ENCODE data around the gene FFAR1.
A peak's percentile ranks its signal among the peaks of the same experiment; 100 is the strongest.

FFAR1 gene

GRCh38 chr19:35330475-35330874 lies 17.2 kb upstream of the FFAR1 start:
- no peaks in the 10 kb centered on the region for H3K9me3 Mint-ChIP-seq
- no peaks in the 10 kb centered on the region for H3K36me3 Mint-ChIP-seq
- H3K4me1 Mint-ChIP-seq, result peaks cover 10% of the 10 kb centered on the region
- no peak overlapping the region for H3K4me3 Mint-ChIP-seq
- H3K27me3 Mint-ChIP-seq, result no peaks in the 10 kb centered on the region
- H3K27ac Mint-ChIP-seq, result no peak overlapping the region

- Mint-ChIP-seq H3K27ac (no peak overlapping the region), H3K4me3 (no peak overlapping the region), H3K36me3 (no peaks in the 10 kb centered on the region), H3K9me3 (no peaks in the 10 kb centered on the region), H3K4me1 (peaks cover 10% of the 10 kb centered on the region), H3K27me3 (no peaks in the 10 kb centered on the region)
Observed at GRCh38 chr19:35331551-35332214, 16.0 kb upstream of the FFAR1 start.

DNA sequence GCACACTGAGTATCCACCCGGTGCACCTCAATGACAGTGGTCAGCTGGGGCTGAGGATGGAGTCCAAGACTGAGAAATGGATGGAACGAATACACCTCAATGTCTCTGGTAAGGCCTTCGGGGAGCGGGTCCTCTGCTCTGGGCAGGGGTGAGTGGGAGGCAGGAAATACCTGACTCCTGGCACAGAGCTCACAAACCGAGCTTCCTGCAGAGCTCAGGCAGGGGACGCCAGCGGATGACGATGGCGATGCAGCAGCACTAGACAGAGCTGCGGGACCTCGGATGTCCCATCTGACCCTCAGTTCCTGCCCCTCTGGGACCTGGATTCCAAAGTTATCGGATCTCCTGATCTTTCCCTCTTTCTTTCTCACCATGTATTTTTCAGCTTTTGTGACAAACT lies 14.9 kb upstream of the FFAR1 start:
- H3K27me3 Mint-ChIP-seq, result no peaks in the 10 kb centered on the region
- no peak overlapping the region for H3K27ac Mint-ChIP-seq
- peak overlapping the region; percentile 39 for H3K4me3 Mint-ChIP-seq
- H3K4me1 Mint-ChIP-seq, result peaks cover 10% of the 10 kb centered on the region
- H3K9me3 Mint-ChIP-seq, result no peaks in the 10 kb centered on the region
- H3K36me3 Mint-ChIP-seq, result no peaks in the 10 kb centered on the region

GRCh38 chr19:35334144-35334753 lies 13.5 kb upstream of the FFAR1 start:
- Mint-ChIP-seq H3K27ac (no peak overlapping the region), H3K27me3 (no peaks in the 10 kb centered on the region), H3K36me3 (no peaks in the 10 kb centered on the region), H3K4me1 (peaks cover 10% of the 10 kb centered on the region), H3K4me3 (no peak overlapping the region), H3K9me3 (no peaks in the 10 kb centered on the region)

GRCh38 chr19:35336166-35336955 lies 11.3 kb upstream of the FFAR1 start:
- H3K4me3 Mint-ChIP-seq, result no peak overlapping the region
- no peaks in the 10 kb centered on the region for H3K9me3 Mint-ChIP-seq
- H3K36me3 Mint-ChIP-seq, result no peaks in the 10 kb centered on the region
- peaks cover 10% of the 10 kb centered on the region for H3K4me1 Mint-ChIP-seq
- H3K27ac Mint-ChIP-seq, result no peak overlapping the region
- no peaks in the 10 kb centered on the region for H3K27me3 Mint-ChIP-seq

DNA sequence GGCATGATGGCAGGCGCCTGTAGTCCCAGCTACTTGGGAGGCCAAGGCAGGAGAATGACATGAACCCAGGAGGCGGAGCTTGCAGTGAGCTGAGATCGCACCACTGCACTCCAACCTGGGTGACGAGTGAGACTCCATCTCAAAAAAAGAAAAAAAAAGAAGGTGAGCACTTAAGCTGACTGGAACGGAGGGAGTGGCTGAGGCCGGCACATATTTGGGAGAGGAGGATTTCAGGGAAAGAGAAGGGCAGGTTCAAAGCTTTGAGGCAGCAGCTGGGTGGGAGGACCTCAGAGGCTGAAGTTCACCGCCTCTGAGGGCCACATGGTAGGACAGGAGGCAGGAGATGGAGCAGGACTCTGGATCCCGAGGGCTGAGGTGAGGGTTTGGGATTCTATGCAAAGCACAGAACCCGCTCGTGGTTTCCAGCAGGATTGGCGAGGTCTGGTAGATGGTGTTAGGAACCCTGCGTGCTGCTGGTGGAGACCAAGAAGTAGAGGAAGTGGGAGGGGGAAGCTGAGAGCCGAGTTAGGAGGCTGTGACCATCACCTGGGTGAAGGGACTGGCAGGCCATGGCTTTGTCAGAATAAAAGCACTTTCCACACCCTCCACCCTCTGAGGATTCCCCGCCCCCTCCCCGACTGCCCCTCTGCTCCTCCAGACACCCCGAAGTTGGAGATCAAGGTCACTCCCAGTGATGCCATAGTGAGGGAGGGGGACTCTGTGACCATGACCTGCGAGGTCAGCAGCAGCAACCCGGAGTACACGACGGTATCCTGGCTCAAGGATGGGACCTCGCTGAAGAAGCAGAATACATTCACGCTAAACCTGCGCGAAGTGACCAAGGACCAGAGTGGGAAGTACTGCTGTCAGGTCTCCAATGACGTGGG lies 10.4 kb upstream of the FFAR1 start:
- H3K4me1 Mint-ChIP-seq, result peaks cover 10% of the 10 kb centered on the region
- H3K27me3 Mint-ChIP-seq, result no peaks in the 10 kb centered on the region
- no peak overlapping the region for H3K4me3 Mint-ChIP-seq
- peak overlapping the region; percentile 71 for H3K27ac Mint-ChIP-seq
- H3K9me3 Mint-ChIP-seq, result no peaks in the 10 kb centered on the region
- H3K36me3 Mint-ChIP-seq, result no peaks in the 10 kb centered on the region

GRCh38 chr19:35337984-35338296 lies 9.8 kb upstream of the FFAR1 start:
- no peaks in the 10 kb centered on the region for H3K9me3 Mint-ChIP-seq
- no peak overlapping the region for H3K4me3 Mint-ChIP-seq
- H3K36me3 Mint-ChIP-seq, result no peaks in the 10 kb centered on the region
- H3K27me3 Mint-ChIP-seq, result no peaks in the 10 kb centered on the region
- no peak overlapping the region for H3K27ac Mint-ChIP-seq
- peaks cover 4% of the 10 kb centered on the region for H3K4me1 Mint-ChIP-seq

- H3K4me3 Mint-ChIP-seq, result no peak overlapping the region
- H3K27ac Mint-ChIP-seq, result no peak overlapping the region
- no peaks in the 10 kb centered on the region for H3K36me3 Mint-ChIP-seq
- H3K27me3 Mint-ChIP-seq, result no peaks in the 10 kb centered on the region
- no peaks in the 10 kb centered on the region for H3K4me1 Mint-ChIP-seq
- no peaks in the 10 kb centered on the region for H3K9me3 Mint-ChIP-seq
Observed at GRCh38 chr19:35340431-35340830, 7.3 kb upstream of the FFAR1 start.

- no peaks in the 10 kb centered on the region for H3K9me3 Mint-ChIP-seq
- no peaks in the 10 kb centered on the region for H3K27me3 Mint-ChIP-seq
- H3K4me3 Mint-ChIP-seq, result no peak overlapping the region
- H3K36me3 Mint-ChIP-seq, result no peaks in the 10 kb centered on the region
- H3K27ac Mint-ChIP-seq, result no peak overlapping the region
- peaks cover 5% of the 10 kb centered on the region for H3K4me1 Mint-ChIP-seq
Observed at GRCh38 chr19:35341006-35341405, 6.7 kb upstream of the FFAR1 start.

- Mint-ChIP-seq H3K27me3 (no peaks in the 10 kb centered on the region), H3K36me3 (no peaks in the 10 kb centered on the region), H3K4me1 (peaks cover 12% of the 10 kb centered on the region), H3K9me3 (no peaks in the 10 kb centered on the region), H3K4me3 (no peak overlapping the region), H3K27ac (no peak overlapping the region)
Observed at GRCh38 chr19:35341565-35342225, 6.0 kb upstream of the FFAR1 start.

GRCh38 chr19:35342430-35342829 lies 5.3 kb upstream of the FFAR1 start:
- H3K27me3 Mint-ChIP-seq, result no peaks in the 10 kb centered on the region
- H3K4me3 Mint-ChIP-seq, result no peak overlapping the region
- no peak overlapping the region for H3K27ac Mint-ChIP-seq
- no peaks in the 10 kb centered on the region for H3K36me3 Mint-ChIP-seq
- no peaks in the 10 kb centered on the region for H3K9me3 Mint-ChIP-seq
- peaks cover 19% of the 10 kb centered on the region for H3K4me1 Mint-ChIP-seq

DNA sequence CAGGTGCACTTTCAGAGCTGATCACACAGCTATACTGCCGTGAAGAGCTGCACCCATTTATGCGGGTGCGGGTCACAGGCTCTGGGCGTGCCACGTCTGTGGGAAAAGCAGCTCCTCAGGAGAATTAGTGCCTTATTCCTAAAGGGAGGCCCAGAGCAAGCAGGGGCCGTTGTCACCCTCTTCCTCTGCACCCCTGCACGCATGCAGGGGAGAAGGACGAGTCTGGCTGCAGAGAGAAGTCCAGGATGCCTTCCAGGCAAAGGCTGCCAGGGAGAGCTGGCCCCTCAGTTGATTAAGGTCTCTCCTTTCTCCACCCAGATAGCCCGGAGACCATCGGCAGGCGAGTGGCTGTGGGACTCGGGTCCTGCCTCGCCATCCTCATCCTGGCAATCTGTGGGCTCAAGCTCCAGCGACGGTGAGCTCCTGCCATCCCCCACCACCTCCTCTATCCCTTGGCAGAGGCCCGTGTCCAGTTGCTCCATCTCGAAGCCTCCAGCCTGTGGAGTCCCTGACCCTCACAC lies 3.1 kb upstream of the FFAR1 start:
- Mint-ChIP-seq H3K36me3 (no peaks in the 10 kb centered on the region), H3K4me1 (peaks cover 27% of the 10 kb centered on the region), H3K4me3 (no peak overlapping the region), H3K27ac (no peak overlapping the region), H3K27me3 (no peaks in the 10 kb centered on the region), H3K9me3 (no peaks in the 10 kb centered on the region)

GRCh38 chr19:35345671-35346111 lies 2.0 kb upstream of the FFAR1 start:
- no peaks in the 10 kb centered on the region for H3K36me3 Mint-ChIP-seq
- H3K27me3 Mint-ChIP-seq, result no peaks in the 10 kb centered on the region
- peak overlapping the region; percentile 70 for H3K27ac Mint-ChIP-seq
- peaks cover 27% of the 10 kb centered on the region for H3K4me1 Mint-ChIP-seq
- no peak overlapping the region for H3K4me3 Mint-ChIP-seq
- no peaks in the 10 kb centered on the region for H3K9me3 Mint-ChIP-seq

- Mint-ChIP-seq H3K9me3 (no peaks in the 10 kb centered on the region), H3K36me3 (no peaks in the 10 kb centered on the region), H3K4me3 (peak overlapping the region; percentile 73), H3K27me3 (no peaks in the 10 kb centered on the region), H3K27ac (peak overlapping the region; percentile 94), H3K4me1 (peaks cover 27% of the 10 kb centered on the region)
Observed at GRCh38 chr19:35346193-35347052, 1.3 kb upstream of the FFAR1 start.
